ENCODE results near the gene MYO9B. TPM values are rescaled to one million over a fixed set of nuclear protein-coding genes. Genes with fewer than 3 reads are reported as not detected.
A peak's percentile ranks its signal among the peaks of the same experiment; 100 is the strongest.

The MYO9B gene
- total and polyA plus RNA-seq, 9 of the 15 experiments (the other 6 are each of a cell fraction or from before 2014, with no cell fraction given): 2.4 to 77.6 (median 23.0) TPM

DNA sequence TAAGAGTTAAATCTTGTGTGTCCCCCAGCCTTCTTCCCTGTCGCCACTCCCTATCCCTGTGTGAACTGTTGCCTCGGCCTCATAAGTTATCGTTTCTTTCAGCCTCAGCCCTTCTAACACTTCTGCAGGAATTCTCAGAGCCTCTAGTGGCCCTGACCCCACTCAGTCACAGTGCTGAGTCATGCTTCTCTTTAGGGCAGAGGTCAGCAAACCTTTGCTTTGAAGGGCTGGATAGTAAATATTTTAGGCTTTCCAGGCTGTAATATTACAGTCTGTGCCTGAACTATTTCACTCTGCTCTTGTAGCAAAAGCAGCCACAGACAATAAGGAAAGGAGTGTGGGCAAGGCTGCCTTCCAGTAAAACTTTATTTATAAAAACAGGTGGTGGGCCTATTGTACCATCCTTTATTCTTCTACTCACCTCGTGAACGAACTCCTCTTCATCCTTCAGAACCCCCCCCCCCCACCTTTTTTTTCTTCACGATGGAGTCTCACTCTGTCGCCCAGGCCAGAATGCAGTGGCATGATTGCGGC, 22.1 kb downstream of the MYO9B start (continued):
- no peak for TF ChIP-seq FOXA3 (CRISPR knock-in tag; conservative IDR thresholded peaks at IDR 0.05 in 1 of 2, IDR thresholded peaks at IDR 0.05 in 1 of 2)
- no peak for TF ChIP-seq ZFPM2 (CRISPR knock-in tag; IDR thresholded peaks at IDR 0.05)
- TF ChIP-seq HDAC6 (IDR thresholded peaks at IDR 0.05; ENCODE audit: low read depth, low read length): no peak
- TF ChIP-seq SMAD3 (CRISPR knock-in tag; conservative IDR thresholded peaks at IDR 0.05): 0 out of 2 replicates have a peak, but pooled peaks have one; percentile 15
- TF ChIP-seq, protein P1, sequence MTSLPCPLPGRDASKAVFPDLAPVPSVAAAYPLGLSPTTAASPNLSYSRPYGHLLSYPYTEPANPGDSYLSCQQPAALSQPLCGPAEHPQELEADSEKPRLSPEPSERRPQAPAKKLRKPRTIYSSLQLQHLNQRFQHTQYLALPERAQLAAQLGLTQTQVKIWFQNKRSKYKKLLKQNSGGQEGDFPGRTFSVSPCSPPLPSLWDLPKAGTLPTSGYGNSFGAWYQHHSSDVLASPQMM (CRISPR knock-in tag; IDR thresholded peaks at IDR 0.05): no peak
- no peak for TF ChIP-seq CBX8 (IDR thresholded peaks at IDR 0.05; ENCODE audit: borderline replicate concordance, extremely low read depth, low read depth, low read length, poor library complexity, severe bottlenecking)
- TF ChIP-seq RAD51 (IDR thresholded peaks at IDR 0.05; ENCODE audit: borderline replicate concordance, low read depth): no peak
- TF ChIP-seq, protein P2, sequence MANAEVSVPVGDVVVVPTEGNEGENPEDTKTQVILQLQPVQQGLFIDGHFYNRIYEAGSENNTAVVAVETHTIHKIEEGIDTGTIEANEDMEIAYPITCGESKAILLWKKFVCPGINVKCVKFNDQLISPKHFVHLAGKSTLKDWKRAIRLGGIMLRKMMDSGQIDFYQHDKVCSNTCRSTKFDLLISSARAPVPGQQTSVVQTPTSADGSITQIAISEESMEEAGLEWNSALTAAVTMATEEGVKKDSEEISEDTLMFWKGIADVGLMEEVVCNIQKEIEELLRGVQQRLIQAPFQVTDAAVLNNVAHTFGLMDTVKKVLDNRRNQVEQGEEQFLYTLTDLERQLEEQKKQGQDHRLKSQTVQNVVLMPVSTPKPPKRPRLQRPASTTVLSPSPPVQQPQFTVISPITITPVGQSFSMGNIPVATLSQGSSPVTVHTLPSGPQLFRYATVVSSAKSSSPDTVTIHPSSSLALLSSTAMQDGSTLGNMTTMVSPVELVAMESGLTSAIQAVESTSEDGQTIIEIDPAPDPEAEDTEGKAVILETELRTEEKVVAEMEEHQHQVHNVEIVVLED (CRISPR knock-in tag; IDR thresholded peaks at IDR 0.05): no peak
- TF ChIP-seq, protein P3, sequence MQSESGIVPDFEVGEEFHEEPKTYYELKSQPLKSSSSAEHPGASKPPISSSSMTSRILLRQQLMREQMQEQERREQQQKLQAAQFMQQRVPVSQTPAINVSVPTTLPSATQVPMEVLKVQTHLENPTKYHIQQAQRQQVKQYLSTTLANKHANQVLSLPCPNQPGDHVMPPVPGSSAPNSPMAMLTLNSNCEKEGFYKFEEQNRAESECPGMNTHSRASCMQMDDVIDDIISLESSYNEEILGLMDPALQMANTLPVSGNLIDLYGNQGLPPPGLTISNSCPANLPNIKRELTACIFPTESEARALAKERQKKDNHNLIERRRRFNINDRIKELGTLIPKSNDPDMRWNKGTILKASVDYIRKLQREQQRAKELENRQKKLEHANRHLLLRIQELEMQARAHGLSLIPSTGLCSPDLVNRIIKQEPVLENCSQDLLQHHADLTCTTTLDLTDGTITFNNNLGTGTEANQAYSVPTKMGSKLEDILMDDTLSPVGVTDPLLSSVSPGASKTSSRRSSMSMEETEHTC (IDR thresholded peaks at IDR 0.05): no peak
- TF ChIP-seq, protein P4, sequence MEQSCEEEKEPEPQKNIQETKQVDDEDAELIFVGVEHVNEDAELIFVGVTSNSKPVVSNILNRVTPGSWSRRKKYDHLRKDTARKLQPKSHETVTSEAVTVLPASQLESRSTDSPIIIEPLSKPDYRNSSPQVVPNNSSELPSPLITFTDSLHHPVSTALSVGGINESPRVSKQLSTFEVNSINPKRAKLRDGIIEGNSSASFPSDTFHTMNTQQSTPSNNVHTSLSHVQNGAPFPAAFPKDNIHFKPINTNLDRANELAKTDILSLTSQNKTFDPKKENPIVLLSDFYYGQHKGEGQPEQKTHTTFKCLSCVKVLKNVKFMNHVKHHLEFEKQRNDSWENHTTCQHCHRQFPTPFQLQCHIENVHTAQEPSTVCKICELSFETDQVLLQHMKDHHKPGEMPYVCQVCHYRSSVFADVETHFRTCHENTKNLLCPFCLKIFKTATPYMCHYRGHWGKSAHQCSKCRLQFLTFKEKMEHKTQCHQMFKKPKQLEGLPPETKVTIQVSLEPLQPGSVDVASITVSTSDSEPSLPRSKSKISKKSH (CRISPR knock-in tag; IDR thresholded peaks at IDR 0.05): no peak
- no peak for TF ChIP-seq HNRNPH1 (optimal IDR thresholded peaks at IDR 0.05; ENCODE audit: low read depth, low read length)
- TF ChIP-seq, protein P5, sequence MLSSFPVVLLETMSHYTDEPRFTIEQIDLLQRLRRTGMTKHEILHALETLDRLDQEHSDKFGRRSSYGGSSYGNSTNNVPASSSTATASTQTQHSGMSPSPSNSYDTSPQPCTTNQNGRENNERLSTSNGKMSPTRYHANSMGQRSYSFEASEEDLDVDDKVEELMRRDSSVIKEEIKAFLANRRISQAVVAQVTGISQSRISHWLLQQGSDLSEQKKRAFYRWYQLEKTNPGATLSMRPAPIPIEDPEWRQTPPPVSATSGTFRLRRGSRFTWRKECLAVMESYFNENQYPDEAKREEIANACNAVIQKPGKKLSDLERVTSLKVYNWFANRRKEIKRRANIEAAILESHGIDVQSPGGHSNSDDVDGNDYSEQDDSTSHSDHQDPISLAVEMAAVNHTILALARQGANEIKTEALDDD (IDR thresholded peaks at IDR 0.05): no peak
- no peak for TF ChIP-seq ZNF584 (CRISPR knock-in tag; IDR thresholded peaks at IDR 0.05; ENCODE audit: low read depth)
- no peak for TF ChIP-seq ATF1 (CRISPR knock-in tag; IDR thresholded peaks at IDR 0.05)
- TF ChIP-seq ATF1 (tag; IDR thresholded peaks at IDR 0.05): no peak
- no peak for TF ChIP-seq MTF1 (CRISPR knock-in tag; IDR thresholded peaks at IDR 0.05; ENCODE audit: borderline replicate concordance)
